ENCODE results near the gene KLHL22. TPM values are rescaled to one million over a fixed set of nuclear protein-coding genes. Genes with fewer than 3 reads are reported as not detected.
A peak's percentile ranks its signal among the peaks of the same experiment; 100 is the strongest.

KLHL22 gene
- total RNA-seq, 1 donor: 36.9 TPM

DNA sequence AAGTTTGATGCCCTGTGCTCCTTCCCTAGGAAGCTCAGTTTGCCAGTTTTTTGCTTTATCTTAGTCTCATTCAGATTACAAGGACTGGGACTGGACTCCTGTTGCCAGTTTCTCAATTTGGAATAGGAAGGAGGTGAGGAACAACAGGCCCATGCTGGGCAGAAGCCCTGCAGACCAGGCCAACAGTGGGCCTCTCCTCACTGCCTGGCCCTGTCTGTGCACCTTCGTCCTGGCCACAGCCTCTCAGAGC is 35.5 kb upstream of the KLHL22 start:
- peak; percentile 76 for DNase-seq (ENCODE audit: insufficient read length, low spot score, missing footprints)
- H3K79me2 ChIP-seq (ENCODE audit: insufficient read depth, low read length): peaks cover 88% of the 10 kb centered on the region
- no peak for TF ChIP-seq CTCF (IDR thresholded peaks at IDR 0.05; ENCODE audit: extremely low read depth, low read depth, low read length)
- peaks cover 41% of the 10 kb centered on the region for H4K20me1 ChIP-seq (ENCODE audit: insufficient read depth, low read length)
- no peaks in the 10 kb centered on the region for H3K27me3 ChIP-seq (ENCODE audit: insufficient read depth, low read length)
- H3K4me2 ChIP-seq (ENCODE audit: insufficient read depth, low read length): peak overlapping the region; percentile 38
- H3K36me3 ChIP-seq (ENCODE audit: insufficient read depth, low read length): peaks cover 25% of the 10 kb centered on the region
- no peaks in the 10 kb centered on the region for H3K9me3 ChIP-seq (ENCODE audit: low read depth, low read length)
- H3K27ac ChIP-seq (ENCODE audit: low read depth, low read length): peak overlapping the region; percentile 97
- H2AFZ ChIP-seq (ENCODE audit: low read length): no peak overlapping the region
- peak overlapping the region; percentile 5 for H3K4me3 ChIP-seq (ENCODE audit: insufficient read depth, low read length)
- H3K4me1 ChIP-seq (ENCODE audit: insufficient read depth, low read length): peaks cover 60% of the 10 kb centered on the region

DNA sequence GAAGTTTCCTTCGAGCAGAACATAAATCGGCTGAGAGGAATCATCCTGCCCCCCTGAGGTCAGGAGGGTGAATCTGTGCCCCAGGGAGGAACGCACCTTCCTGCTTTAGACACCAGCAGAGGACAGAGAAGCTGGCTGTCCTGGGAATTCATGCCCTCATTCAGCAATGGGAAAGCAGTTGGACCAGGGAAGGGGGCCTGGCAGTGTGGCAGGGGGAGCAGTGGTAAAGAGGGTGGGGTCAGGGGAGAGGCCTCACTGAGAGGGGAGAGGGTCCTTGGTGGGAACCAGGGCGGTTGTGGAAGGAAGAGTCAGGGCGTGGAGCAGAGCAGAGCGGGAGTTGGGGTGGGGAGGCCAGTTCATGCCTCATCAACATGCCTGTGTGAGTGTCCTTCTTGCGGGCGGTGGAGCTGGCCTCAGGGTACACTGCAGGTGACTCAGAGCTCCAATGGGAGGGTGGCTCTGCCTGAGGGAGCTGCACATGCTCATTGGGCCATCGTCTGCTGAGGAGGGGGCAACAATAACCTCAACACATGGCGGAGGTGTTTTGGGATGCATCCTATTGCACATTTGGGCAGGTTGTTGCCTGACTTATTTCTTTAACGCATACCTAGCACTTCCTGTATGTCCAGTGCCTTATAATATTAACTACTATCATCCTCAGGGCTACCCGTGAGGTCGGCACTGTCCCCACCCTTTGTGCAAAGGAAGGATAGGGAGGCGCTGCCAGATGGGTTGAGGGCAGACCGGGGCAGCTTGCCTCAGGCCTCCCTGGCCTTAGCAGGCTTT is 35.0 kb upstream of the KLHL22 start:
- Histone ChIP-seq H2AFZ (ENCODE audit: low read length) (no peak overlapping the region), H3K4me1 (ENCODE audit: insufficient read depth, low read length) (peaks cover 66% of the 10 kb centered on the region), H3K27ac (ENCODE audit: low read depth, low read length) (peak overlapping the region; percentile 97), H3K79me2 (ENCODE audit: insufficient read depth, low read length) (peaks cover 88% of the 10 kb centered on the region), H3K4me2 (ENCODE audit: insufficient read depth, low read length) (peak overlapping the region; percentile 38), H3K27me3 (ENCODE audit: insufficient read depth, low read length) (no peaks in the 10 kb centered on the region), H4K20me1 (ENCODE audit: insufficient read depth, low read length) (peaks cover 45% of the 10 kb centered on the region), H3K4me3 (ENCODE audit: insufficient read depth, low read length) (peak overlapping the region; percentile 5), H3K9me3 (ENCODE audit: low read depth, low read length) (no peaks in the 10 kb centered on the region), H3K36me3 (ENCODE audit: insufficient read depth, low read length) (peaks cover 25% of the 10 kb centered on the region)
- TF ChIP-seq CTCF (IDR thresholded peaks at IDR 0.05; ENCODE audit: extremely low read depth, low read depth, low read length): no peak
- peak; percentile 90 for DNase-seq (ENCODE audit: insufficient read length, low spot score, missing footprints)

- Histone ChIP-seq H3K27me3 (ENCODE audit: insufficient read depth, low read length) (no peaks in the 10 kb centered on the region), H3K79me2 (ENCODE audit: insufficient read depth, low read length) (peaks cover 88% of the 10 kb centered on the region), H2AFZ (ENCODE audit: low read length) (no peak overlapping the region), H4K20me1 (ENCODE audit: insufficient read depth, low read length) (peaks cover 44% of the 10 kb centered on the region), H3K27ac (ENCODE audit: low read depth, low read length) (peak overlapping the region; percentile 34), H3K4me2 (ENCODE audit: insufficient read depth, low read length) (no peak overlapping the region), H3K9me3 (ENCODE audit: low read depth, low read length) (no peaks in the 10 kb centered on the region), H3K4me1 (ENCODE audit: insufficient read depth, low read length) (peaks cover 64% of the 10 kb centered on the region), H3K36me3 (ENCODE audit: insufficient read depth, low read length) (peaks cover 24% of the 10 kb centered on the region), H3K4me3 (ENCODE audit: insufficient read depth, low read length) (no peak overlapping the region)
- DNase-seq (ENCODE audit: insufficient read length, low spot score, missing footprints): no peak
- TF ChIP-seq CTCF (IDR thresholded peaks at IDR 0.05; ENCODE audit: extremely low read depth, low read depth, low read length): no peak
Measured at GRCh38 chr22:20528405-20528978, 32.9 kb upstream of the KLHL22 start.

DNA sequence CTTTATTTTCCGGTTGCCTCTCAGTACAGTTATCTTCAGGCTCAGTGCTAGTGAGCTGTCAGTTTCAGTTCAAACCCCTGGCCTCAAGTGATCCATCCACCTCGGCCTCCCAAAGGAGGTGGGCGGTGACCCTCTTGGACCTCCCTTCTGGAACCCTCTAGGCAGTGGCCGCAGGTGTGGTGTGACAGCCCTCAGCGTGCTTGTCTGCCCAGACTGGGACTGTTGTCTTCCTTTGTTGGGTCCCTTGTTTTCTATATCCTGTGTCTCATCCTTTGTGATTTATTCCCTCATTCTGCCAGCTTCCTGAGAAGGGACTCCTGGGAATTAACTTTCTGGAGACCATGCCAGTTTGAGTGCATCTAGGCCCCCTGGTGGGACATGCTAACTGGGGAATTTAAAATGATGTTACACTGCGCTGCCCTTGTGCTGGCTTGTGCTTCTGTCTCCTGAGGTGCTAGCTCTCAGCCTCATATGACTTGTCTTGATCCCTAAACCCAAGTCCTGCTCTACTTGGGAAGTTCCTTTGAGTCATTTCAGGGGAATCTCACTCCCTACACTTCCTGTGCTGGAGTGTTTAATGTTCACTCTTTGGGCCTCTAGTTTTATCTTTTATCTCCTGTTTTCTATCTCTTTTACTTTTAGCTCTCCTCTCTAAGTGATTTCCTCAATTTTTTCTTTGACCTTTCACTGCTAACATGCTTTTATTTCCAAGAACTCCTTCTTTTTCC is 31.2 kb upstream of the KLHL22 start:
- H4K20me1 ChIP-seq (ENCODE audit: insufficient read depth, low read length): peaks cover 54% of the 10 kb centered on the region
- peaks cover 60% of the 10 kb centered on the region for H3K4me1 ChIP-seq (ENCODE audit: insufficient read depth, low read length)
- no peaks in the 10 kb centered on the region for H3K27me3 ChIP-seq (ENCODE audit: insufficient read depth, low read length)
- peaks cover 30% of the 10 kb centered on the region for H3K36me3 ChIP-seq (ENCODE audit: insufficient read depth, low read length)
- peak; percentile 84 for DNase-seq (ENCODE audit: insufficient read length, low spot score, missing footprints)
- peak overlapping the region; percentile 59 for H3K4me2 ChIP-seq (ENCODE audit: insufficient read depth, low read length)
- H3K27ac ChIP-seq (ENCODE audit: low read depth, low read length): peak overlapping the region; percentile 62
- TF ChIP-seq CTCF (IDR thresholded peaks at IDR 0.05; ENCODE audit: extremely low read depth, low read depth, low read length): peak; percentile 32
- no peak overlapping the region for H3K4me3 ChIP-seq (ENCODE audit: insufficient read depth, low read length)
- H2AFZ ChIP-seq (ENCODE audit: low read length): no peak overlapping the region
- no peaks in the 10 kb centered on the region for H3K9me3 ChIP-seq (ENCODE audit: low read depth, low read length)
- H3K79me2 ChIP-seq (ENCODE audit: insufficient read depth, low read length): peaks cover 90% of the 10 kb centered on the region
